ENCODE data around the gene PPFIA4.

Gene PPFIA4

DNA sequence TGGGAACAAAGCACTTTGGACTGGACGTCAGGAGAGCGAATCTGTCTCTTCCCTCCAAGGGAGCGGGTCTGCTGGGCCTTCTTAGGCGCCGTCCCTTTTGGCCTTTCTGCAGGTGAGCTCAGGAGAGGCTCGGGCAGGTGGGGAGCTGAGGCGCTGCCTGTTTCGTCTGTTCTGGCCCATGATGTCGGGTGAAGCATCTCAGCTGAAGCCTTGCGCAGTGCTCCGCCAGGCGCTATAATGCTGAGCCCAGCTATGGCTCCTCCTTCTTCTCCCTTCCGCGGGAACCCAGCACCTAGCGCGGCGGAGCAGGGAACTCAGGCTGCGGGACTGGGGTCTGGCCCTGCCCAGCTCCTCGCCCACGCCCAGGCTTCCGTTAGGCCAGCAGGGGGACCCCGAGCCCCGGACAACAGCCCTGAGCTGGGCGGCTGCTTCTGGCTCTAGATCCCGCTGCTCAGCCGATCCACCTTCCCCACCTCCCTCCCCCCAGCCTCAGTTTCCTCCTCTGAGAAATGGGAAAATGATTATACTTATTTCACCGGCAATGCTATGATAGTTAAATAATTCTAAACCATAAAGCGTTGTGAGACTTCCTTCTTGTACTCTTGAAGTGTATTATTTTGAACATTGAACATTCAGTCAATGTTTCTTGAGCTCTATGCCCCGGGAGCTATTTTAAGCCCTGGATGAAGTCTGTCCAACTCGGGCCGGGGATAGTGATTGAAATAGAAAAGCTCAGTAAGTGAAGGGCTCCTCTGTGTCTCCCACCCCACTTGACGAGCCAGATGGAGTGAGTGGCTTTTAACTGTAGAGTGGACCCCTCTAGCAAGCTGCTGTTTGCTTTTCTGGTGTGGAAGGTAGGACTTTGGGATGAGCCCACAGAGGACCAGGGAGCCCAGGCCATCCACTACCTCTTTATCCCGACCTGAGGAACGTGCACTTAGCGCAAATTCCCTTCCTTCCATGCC is 91.6 kb downstream of the PPFIA4 start:
- FAIRE-seq, result peak; percentile 35
- TF ChIP-seq TAF1 (IDR thresholded peaks at IDR 0.05; ENCODE audit: low read depth, low read length), result no peak
- peak; percentile 75 for DNase-seq (ENCODE audit: insufficient read length, low spot score)

DNA sequence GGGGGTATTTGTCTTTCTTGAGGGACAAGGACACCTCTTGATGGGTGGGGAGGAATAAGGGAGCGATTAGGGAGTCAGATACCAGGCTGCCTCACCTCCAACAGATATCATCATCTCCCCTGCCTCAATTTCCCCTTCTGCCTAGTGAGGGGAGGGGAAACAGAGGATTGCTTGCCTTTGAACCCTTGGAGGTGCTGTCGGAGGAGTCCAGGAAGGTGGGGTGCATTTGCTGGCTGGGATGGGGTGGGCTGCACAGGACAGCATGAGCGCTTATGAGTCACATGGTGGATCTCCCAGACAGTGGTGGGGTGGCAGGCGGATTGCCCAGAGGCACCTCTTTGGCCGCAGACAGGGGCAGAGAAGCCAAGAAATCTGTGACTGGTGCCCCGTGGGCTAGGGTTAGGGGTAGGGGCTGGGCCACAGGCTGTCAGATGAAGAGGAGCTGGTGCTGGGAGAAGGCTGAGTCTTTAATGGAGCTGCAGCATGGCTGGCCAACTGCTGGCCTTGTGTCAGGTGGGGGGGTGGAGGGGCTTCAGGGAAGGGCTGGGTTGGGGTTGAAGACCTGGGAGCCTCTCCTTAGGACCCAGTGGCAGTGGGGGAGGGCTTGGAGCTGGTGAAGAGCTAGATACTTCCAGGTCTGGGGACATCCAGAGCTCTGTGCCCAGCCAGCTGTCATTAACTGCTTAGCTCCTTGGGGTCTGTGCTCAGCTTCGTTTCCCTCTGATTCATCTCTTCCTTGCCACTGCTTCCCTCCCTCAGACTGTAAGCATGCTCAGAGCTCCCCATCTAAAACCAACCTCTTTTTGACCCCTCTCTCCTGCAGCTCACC is 94.2 kb downstream of the PPFIA4 start:
- FAIRE-seq (no peak), DNase-seq (ENCODE audit: insufficient read length, low spot score) (no peak)
- no peak for TF ChIP-seq POU2F2 (IDR thresholded peaks at IDR 0.05; ENCODE audit: low read depth, low read length)
- no peak for TF ChIP-seq SPI1 (IDR thresholded peaks at IDR 0.05; ENCODE audit: low read depth, low read length)
- TF ChIP-seq PAX5 (IDR thresholded peaks at IDR 0.05; ENCODE audit: insufficient read depth, low read length, severe bottlenecking), result no peak
- TF ChIP-seq POLR2A (IDR thresholded peaks at IDR 0.05; ENCODE audit: low read depth, low read length), result no peak
- no peak for TF ChIP-seq TAF1 (IDR thresholded peaks at IDR 0.05; ENCODE audit: low read depth, low read length)
- no peak for TF ChIP-seq POLR2AphosphoS5 (IDR thresholded peaks at IDR 0.05; ENCODE audit: low read depth, low read length)

- FAIRE-seq (no peak), DNase-seq (ENCODE audit: insufficient read length, low spot score) (no peak)
- no peak for TF ChIP-seq PAX5 (IDR thresholded peaks at IDR 0.05; ENCODE audit: insufficient read depth, low read length, severe bottlenecking)
- no peak for TF ChIP-seq TAF1 (IDR thresholded peaks at IDR 0.05; ENCODE audit: low read depth, low read length)
- no peak for TF ChIP-seq POU2F2 (IDR thresholded peaks at IDR 0.05; ENCODE audit: low read depth, low read length)
- no peak for TF ChIP-seq POLR2AphosphoS5 (IDR thresholded peaks at IDR 0.05; ENCODE audit: low read depth, low read length)
- TF ChIP-seq POLR2A (IDR thresholded peaks at IDR 0.05; ENCODE audit: low read depth, low read length), result no peak
- TF ChIP-seq SPI1 (IDR thresholded peaks at IDR 0.05; ENCODE audit: low read depth, low read length), result no peak
Observed at GRCh38 chr1:203121186-203122015, 95.1 kb downstream of the PPFIA4 start.

DNA sequence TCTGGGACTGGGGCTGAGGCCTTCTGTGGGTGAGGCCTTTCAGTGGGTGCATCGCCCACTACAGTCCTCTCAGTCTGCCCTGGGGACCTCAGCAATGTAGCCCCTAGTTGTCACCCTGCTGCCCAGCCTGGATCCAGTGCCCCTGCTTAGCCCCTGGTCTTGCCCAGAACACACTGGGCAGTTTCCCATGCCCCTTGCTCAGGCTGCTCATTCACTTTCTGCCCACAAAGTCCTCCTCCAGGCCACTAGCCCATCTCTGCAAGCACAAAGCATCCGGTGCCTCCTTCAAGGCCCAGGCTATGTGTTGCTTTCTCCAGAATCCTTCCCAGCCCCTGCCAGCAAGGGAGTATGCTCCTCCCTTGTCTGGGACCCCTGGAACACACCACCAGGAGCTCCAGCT is 95.9 kb downstream of the PPFIA4 start:
- TF ChIP-seq PAX5 (IDR thresholded peaks at IDR 0.05; ENCODE audit: insufficient read depth, low read length, severe bottlenecking), result no peak
- DNase-seq (ENCODE audit: insufficient read length, low spot score), result no peak
- FAIRE-seq, result no peak

DNA sequence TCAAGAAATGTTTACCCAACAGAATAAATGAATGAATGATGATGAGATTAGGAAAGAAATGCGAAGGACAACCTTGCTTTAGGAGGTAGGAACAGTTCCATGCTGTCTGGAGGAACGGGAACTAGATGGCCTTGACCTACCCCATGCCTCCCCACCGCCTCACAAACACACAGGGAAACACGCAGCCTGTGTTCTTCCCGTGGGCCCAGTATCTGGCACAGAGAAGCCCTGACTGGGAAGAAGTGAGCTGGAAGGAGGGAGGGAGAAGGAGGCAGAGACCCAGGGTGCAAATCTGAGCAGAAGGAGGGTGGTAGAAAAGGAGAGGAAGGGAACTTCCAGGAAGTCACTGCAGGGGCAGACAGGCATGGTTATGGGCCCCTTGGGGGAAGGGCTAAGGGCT is 97.7 kb downstream of the PPFIA4 start:
- TF ChIP-seq TAF1 (IDR thresholded peaks at IDR 0.05; ENCODE audit: low read depth, low read length) (no peak), PAX5 (IDR thresholded peaks at IDR 0.05; ENCODE audit: insufficient read depth, low read length, severe bottlenecking) (no peak), SPI1 (IDR thresholded peaks at IDR 0.05; ENCODE audit: low read depth, low read length) (no peak), POLR2A (IDR thresholded peaks at IDR 0.05; ENCODE audit: low read depth, low read length) (no peak), POLR2AphosphoS5 (IDR thresholded peaks at IDR 0.05; ENCODE audit: low read depth, low read length) (no peak), POU2F2 (IDR thresholded peaks at IDR 0.05; ENCODE audit: low read depth, low read length) (no peak)
- FAIRE-seq, result no peak
- DNase-seq (ENCODE audit: insufficient read length, low spot score), result no peak

GRCh38 chr1:203124546-203125317 is 98.4 kb downstream of the PPFIA4 start:
- no peak for FAIRE-seq
- no peak for DNase-seq (ENCODE audit: insufficient read length, low spot score)
- no peak for TF ChIP-seq TAF1 (IDR thresholded peaks at IDR 0.05; ENCODE audit: low read depth, low read length)
- no peak for TF ChIP-seq POLR2AphosphoS5 (IDR thresholded peaks at IDR 0.05; ENCODE audit: low read depth, low read length)
- no peak for TF ChIP-seq SPI1 (IDR thresholded peaks at IDR 0.05; ENCODE audit: low read depth, low read length)
- TF ChIP-seq POLR2A (IDR thresholded peaks at IDR 0.05; ENCODE audit: low read depth, low read length), result no peak
- no peak for TF ChIP-seq POU2F2 (IDR thresholded peaks at IDR 0.05; ENCODE audit: low read depth, low read length)
- no peak for TF ChIP-seq PAX5 (IDR thresholded peaks at IDR 0.05; ENCODE audit: insufficient read depth, low read length, severe bottlenecking)

DNA sequence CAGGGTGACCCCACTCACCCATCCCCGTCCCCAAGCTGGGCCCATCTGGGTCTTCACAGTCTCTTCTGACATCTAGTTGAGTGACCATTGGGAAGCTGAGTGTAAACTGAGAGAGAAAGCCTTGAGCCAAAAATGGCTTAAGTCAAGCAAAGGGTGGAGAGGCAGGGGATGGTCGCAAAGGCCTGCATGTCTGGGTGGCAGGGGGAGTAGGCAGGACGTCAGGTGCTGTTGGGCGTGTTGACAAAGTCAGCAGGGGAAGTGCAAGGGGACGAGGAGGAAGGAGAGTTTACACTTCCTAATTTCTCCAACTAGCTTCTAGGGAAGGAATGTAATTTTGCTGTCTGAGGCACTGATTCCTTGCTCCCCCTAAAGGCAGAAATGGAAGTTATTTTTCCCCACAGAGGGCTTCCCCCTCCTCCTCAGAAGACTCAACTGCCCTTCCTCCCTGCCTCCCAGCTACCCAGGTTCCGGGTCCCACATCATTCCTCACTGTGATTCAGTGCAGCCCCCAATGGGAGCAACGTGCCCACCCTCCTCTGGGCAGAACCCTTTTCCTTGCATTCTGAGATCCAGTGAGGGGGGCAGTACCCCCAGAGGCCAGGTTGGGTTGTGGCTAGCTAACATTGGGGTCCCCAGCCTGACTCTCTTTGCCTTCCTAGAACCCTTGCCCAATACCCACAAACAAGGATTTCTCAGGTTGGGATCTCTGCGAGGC is 100.0 kb downstream of the PPFIA4 start:
- no peak for TF ChIP-seq PAX5 (IDR thresholded peaks at IDR 0.05; ENCODE audit: insufficient read depth, low read length, severe bottlenecking)
- no peak for TF ChIP-seq POU2F2 (IDR thresholded peaks at IDR 0.05; ENCODE audit: low read depth, low read length)
- TF ChIP-seq TAF1 (IDR thresholded peaks at IDR 0.05; ENCODE audit: low read depth, low read length), result no peak
- no peak for TF ChIP-seq POLR2AphosphoS5 (IDR thresholded peaks at IDR 0.05; ENCODE audit: low read depth, low read length)
- no peak for TF ChIP-seq SPI1 (IDR thresholded peaks at IDR 0.05; ENCODE audit: low read depth, low read length)
- no peak for TF ChIP-seq POLR2A (IDR thresholded peaks at IDR 0.05; ENCODE audit: low read depth, low read length)
- no peak for DNase-seq (ENCODE audit: insufficient read length, low spot score)
- FAIRE-seq, result no peak
